NCI-H1092 treated with DMSO at 0.1 percent for 48 hours (cell line): ENCODE results near the gene PLEKHH2.
"Not testable (repeated sequence)": the region's sequence is repeated elsewhere in the genome, so short reads cannot be mapped to it uniquely, and the experiment has no call there.

Experiments used
- DNase-seq: peaks from one replicate; lab custom pipeline; 2025; lab: John Stamatoyannopoulos, UW

The PLEKHH2 gene

DNA sequence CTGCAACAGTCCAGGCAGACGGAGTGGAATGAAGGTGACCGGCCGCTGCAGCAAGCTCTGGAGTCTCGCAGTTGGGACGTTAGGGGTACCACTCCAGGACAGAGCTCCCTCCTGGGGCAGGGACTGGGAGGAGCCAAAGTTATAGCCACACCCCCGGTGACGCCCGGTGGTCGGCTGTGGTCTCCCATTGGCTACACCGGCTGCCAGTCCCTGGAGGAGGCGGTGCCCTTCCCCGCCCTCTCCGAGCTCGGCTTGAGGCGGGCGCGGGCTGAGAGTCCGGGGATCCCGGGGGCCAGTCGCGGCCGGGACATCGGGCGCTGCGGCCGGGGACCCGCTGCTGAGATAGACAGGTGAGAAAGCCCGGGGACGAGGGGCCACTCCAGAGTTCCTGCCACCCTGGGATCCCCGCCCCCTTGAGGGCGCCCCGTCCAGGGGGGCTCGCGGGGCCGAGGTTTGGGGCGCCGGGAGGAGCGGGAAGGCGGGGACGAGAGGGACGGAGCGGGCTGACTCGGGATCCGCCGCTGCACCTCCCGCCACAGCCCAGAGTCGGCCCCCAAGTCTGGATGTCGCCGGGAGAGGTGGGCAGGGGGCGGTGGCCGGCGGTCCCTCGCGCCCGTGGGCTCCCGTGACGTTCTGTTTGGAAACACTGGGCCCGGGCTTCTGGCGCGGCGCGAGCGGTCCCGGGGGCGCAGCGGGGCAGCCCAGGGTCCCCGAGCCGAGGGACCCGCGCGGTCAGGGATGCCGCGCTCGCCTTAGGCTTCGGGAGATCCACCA, at the start of gene PLEKHH2:
Gene PLEKHH2 (plus strand): TSS at position 231 of the 774 bp plus-strand sequence. CDS start 7,414 bp downstream, outside the sequence.
- peak; percentile 50 for DNase-seq

DNA sequence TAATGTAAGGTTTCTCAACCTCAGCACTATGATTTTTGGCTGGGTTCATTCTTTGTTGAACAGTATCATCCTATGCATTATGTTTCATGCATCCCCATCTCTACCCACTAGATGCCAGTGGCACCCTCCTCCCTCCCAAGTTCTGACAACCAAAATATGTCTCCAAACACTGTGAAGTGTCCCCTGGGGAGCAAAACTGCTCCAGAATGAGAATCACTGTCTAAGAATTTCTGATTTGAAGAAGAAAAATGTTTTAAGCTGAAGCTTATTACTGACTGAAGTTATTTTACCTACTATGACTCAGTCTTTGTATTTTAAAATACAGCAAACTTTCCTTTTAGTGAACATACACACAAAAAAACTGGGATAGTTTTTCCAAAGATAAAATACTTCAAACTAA, 44.6 kb upstream of the PLEKHH2 start:
- DNase-seq: no peak

DNA sequence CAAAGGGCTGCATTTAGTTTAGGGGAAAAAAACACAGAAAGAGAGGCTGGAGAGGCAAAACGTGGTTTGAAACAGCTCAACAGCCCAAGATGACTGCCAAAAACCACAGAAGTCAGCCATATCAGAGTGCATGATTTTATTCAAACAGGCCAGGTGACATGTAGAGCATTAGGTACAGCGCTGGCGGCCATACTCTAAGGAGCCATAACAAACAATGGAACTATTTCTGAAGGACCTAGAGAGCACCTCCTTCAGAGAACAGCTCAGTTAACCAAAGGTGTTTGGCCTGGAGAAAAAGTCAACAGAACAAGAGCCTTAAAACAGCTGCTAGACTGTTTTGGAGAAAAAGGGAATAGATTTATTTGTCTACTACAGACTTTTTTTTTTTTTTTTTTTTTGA, 43.8 kb upstream of the PLEKHH2 start:
- no peak for DNase-seq

DNA sequence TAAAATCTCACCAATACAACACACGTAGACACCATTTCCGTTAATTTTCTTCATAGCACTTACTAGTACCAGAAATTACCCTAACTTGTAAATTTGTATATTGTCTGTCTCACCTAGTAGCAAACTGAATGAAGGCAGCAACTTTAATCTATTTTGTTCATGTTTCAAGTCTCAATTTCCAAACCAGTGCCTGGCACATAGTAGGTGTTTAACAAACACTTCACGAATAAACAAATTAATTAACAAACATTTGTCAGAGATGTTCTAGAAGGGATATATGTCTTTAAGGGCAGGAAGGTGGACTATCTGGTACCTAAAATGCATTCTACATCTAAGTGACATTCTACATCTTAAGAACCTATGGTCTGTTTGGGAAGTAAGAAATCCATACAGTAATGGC, 42.2 kb upstream of the PLEKHH2 start:
- no peak for DNase-seq

DNA sequence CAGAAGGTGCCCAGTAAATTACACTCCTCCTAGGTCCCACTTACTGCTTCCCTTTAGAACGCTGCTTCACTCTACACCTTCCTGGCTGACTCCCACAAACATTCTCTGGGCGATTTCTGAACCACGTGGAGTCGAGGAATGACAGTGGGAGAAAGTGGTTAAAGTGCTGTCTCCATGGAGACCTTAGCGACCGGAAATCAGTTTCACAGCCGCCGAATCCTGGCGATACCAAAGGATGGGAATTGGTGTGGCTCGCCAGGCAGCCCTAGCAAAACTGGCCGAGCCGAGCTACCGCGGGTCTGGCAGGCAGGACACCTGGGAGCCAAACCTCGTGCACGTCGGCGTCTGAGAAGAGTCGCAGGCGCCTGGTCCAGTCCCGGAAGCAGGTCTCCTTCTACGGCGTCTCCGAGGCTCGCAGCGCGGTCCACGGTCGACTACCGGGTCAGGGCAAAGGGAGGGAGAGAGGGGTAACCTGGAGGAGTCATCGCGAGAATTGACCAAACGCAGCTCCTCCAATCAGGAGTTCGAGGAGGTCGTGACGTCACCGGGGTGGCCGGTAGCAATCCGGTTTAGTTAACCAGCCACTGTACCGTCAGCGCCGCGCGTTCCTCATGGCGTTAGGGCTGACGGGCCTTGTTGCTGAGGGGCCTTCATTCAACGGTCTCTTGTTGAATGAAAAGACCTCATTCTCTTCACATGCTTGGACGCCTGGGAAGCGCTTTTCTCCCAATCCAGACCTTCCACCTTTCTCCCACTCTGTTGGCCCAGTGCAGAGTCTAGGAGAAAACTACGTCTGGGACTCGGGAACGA, 41.3 kb upstream of the PLEKHH2 start, which contains the start of gene THADA:
Gene THADA (minus strand): TSS at position 436 of the 810 bp plus-strand sequence. CDS start 3,646 bp downstream, outside the sequence.
- DNase-seq: peak; percentile 96

DNA sequence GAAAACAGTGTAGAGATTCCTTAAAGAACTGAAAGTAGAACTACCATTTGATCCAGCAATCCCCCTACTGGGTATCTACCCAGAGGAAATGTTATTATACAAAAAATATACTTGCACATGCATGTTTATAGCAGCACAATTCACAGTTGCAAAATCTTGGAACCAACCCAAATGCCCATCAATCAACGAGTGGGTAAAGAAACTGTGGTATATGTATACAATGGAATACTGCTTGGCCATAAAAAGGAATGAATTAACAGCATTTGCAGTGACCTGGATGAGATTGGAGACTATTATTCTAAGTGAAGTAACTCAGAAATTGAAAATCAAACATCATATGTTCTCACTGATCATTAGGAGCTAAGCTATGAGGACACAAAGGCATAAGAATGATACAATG, 36.5 kb upstream of the PLEKHH2 start:
- DNase-seq: not testable (repeated sequence)

DNA sequence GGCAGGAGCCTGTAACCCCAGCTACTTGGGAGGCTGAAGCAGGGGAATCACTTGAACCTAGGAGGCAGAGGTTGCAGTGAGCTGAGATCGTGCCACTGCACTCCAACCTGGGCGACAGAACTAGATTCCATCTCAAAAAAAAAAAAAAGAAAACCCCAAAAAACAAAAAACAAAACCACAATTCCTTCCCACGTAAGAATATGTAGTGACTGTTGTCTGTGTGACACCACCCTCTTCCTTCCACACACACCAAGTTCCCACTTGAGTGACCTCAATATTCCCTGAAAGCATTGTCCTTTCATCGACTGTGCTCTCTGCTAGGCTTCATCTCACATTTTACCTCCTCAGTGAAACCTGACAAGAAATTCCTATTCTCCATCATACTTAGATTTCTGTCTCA, 32.4 kb upstream of the PLEKHH2 start:
- no peak for DNase-seq

DNA sequence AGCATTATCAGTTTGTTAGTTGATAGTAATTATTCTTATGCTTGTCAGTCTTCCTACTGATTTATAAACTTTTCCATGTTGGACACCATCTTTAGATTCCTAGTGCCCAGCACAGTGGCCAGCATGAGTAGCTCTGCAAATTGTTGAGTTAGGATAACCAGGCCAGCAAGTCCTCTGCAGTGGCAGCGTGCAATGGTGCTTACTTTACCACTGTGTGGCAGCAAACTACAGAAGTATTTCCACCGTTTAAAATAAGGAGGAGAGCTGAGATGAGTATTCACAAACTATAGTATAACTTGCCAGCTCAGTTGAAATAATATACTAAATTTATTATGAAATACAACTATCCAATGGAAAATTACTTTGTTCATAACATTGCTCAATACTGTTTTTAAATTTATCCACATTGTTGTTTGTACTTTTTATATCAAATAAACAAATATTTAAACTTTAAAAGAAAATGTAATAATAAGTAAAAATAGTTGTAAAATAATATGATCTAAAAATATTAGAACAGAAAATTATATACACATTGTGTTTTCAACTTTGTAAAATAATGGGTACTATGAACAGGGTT, 31.9 kb upstream of the PLEKHH2 start:
- DNase-seq: peak; percentile 50

DNA sequence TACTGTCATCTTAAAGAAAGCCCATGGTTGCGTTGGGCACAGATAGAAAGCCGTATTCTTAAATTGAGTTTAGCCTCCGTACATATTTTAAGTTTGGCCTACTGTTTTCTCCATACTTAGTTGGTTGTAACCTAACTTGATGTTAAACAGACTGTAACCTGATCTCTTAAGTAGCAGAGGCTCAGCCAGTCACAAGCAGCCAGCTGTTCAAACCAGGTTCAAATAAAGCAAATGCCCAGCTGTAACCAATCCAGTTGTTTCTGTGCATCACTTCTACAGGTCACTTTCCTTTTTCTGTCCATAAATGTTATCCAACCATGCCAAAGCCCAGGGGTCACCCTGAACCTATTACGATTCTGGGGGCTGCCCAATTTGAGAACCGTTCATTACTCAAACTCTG, 31.2 kb upstream of the PLEKHH2 start:
- DNase-seq: peak; percentile 6

DNA sequence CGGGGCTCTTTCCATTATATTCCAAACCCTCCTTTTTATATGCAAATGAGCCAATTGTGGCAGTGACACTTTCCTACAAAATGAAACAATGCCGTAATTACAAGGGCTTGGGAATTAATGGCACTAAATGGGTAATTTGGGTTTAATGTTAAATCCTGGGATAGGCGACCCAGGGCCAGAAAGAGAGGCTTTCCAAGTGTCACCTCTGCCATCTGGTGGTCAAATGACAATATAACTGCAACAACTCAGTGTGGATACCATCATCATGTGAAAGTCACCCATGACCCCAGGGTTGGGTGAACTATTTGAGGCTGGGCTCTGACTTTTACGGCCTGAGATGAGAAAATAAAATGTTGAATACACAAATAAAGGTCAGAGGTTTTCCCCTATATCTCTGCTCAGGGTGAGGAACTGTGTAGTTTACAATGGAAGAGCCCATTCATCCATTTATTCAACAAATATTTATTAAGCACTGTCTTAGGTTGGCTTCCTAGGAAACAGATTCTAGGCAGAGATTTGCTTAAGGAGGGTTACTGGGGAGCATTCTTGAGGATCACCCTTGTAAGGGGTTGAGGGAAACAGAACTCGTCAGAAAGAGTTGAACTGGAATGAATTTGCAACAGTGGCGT, 27.7 kb upstream of the PLEKHH2 start:
- peak; percentile 27 for DNase-seq

DNA sequence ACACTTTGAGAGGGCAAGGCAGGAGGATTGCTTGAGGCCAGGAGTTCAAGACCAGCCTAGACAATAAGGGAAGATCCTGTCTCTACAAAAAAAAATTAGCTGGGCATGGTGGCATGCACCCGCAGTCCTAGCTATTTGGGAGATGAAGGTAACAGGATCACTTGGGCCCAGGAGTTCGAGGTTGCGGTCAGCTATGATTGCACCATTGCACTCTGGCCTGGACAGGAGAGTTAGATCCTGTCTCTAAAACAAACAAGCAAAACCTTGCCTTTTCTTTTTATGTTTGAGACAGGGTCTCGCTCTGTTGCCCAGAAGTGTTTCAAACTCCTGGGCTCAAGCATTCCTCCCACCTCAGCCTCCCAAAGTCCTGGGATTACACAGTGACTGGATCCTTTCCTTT, 26.7 kb upstream of the PLEKHH2 start:
- no peak for DNase-seq

DNA sequence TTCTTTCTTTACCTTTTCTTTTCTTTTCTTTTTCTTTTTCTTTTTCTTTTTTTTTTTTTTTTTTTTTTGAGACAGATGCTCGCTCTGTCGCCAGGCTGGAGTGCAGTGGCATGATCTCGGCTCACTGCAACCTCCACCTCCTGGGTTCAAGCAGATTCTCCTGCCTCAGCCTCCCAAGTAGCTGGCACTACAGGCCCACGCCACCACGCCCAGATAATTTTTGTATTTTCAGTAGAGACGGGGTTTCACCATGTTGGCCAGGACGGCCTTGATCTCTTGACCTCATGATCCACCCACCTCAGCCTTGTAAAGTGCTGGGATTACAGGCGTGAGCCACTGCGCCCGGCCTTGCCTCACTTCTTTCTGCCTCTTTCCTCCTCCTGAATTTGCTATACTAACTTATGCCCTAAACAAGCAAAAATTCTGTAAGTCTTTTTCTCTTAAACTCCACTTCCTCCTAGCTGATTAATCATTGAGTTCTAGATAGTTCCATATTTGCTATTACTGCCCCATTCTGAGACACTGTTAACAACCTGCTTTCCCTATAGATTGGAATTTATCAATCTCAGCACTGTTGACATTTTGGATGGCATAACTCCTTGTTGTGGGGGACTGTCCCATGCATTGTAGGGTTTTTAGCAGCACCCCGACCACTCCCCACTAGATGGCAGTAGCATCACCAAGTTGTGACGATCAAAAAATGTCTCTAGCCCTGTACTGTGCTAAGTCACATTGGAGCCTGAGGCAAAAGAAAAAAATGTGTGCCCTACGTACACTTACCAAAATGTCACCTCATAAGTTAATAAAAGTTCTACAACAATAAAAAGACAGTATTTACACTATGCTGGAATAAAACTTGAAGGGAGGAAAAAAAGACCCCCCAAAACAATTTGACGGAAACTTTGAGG, 24.8 kb upstream of the PLEKHH2 start:
- peak; percentile 52 for DNase-seq

DNA sequence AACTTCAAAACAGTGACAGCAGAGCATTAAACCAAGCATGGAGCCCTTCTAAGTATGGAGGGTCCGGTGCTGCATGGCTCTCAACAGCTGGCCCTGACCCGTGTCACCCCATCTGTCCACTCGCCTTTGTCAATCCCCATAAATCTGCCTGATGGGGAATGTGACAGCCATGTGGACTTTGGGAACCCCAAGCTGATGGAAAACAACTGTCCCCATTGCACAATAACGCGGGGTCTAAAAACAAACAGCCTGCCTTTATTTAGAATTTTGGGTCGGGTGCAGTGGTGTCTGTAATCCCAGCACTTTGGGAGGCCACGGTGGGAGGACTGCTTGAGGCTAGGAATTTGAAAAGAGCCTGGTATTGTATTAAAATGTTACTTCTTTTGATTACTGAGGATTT, 24.1 kb upstream of the PLEKHH2 start:
- DNase-seq: no peak

DNA sequence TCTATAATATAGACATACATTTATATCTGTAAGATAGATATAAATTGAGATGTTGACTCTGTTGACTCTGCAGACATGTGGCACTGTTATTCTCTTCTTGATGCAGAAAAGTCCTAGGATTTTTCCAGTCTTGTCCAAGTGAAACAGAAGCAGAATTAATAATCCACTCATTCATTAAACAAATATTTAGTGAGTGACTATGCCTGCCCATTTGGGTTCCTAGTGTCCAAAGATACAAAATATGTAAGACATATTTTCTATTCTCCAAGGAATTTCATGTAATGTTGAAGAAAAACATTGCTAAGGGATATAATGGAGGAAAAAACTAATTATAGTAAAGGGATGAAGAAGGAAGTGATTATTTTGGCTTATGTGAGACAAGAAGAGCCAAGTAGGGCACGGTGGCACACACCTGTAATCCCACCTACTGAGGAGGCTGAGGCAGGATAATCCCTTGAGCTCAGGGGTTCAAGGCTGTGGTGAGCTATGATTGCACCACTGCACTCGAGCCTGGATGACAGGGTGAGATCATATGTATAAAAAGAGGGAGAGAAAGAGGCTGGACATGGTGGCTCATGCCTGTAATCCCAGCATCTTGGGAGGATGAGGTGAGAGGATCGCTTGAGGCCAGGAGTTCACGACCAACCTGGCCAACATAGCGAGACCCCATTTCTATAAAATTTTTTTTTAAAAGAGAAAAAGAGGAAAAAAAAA, 19.9 kb upstream of the PLEKHH2 start:
- no peak for DNase-seq

DNA sequence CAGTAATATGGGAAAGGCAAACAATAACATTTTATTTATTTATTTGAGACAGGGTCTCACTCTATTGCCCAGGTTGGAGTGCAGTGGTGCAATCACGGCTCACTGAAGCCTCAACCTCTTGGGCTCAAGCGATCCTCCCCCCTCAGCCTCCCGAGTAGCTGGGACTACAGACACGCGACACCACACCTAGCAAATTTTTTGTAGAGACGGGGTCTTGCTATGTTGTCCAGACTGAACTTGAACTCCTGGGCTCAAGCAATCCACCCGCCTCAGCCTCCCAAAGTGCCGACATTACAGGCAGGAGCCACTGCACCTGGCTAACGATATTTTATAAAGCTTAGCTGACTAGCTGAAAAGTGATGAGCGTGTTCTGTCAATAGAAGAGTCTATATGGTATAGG, 17.5 kb upstream of the PLEKHH2 start:
- DNase-seq: no peak

DNA sequence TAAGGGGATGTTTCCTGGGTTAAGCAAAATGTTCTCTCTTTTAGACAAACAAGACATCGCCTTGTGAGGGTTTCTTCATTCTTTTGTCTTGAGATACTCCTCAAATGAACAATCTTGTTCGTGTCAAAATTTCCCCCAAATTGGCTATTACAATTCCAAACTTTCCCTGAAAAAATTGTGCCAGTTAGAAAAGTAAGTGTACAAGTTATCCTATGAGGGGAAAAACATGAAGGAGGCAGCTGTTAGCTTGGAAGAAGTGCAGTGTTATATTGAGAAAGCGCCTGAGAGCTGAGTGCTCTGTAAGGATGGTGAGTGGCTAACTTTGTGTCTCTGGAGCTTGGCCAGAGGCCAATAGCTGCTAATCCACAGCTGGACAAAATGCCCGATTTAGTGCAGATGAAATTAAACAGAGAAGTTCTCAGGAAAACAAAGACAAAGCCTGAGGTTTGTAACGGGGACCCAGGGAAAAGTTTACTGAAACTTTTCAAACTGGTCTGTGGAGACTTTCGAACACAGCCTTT, 14.1 kb upstream of the PLEKHH2 start:
- DNase-seq: no peak

DNA sequence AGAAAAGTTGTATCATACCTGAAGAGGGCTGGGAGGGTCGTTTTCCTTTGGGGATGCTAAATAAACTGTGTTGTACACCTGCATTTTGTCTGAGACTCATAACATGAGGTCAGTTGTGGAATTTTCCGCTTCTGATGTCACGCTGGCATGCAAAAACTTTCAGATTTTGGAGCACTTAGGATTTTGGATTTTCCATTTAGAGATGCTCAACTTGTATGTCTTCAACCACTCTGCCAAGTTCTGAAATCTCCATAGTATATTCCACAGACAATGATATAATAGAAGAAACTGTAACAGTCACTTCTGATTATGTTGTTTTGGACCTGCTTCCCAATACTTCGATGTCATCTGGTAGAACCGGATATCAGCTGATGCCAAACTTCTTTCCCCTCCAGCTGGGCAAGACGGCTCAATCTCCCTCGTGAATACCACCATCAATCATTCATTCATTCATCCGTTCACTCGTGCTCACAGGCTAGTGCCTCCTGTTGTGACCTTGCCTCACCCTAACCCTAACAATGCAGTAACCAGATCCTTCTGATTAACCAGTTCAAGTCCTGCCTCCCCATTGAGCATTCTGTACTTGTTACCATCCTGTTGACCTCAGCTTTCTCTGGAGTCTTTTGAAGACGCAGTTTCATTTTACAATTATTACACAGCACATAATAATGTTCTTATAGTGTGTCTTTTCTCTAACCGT, 5.3 kb upstream of the PLEKHH2 start:
- DNase-seq: no peak

DNA sequence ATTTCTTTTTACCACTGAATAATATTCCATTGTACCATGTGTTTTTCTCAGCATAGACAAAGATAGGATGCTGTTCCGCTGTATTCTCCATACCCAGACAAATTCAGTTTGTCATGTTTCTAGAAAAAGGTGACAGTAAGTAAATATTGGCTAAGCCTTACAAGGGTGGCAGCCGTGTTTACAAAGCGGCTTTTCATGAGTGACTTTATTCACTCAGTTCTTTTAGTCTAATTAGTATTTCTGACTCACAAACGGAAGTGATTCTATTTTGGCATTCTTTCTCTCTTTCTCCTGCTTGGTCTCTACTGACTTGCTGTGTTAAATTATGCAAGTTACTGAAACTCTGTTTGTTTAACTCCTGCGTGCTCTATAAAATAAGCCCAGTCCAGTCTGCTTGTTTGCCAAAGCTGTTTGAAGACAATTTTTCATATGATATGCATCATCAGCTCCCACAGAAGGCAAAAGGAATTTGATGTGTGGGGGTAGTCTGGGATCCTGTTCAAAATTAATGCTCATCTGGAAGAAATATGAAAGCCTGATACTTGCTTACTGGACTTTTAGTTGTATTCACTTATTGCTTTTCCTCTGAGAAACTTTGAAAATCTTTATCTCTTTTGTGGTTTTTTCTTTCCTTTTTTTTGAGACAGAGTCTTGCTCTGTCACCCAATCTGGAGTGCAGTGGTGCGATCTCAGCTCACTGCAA, 2.3 kb upstream of the PLEKHH2 start:
- peak; percentile 88 for DNase-seq

DNA sequence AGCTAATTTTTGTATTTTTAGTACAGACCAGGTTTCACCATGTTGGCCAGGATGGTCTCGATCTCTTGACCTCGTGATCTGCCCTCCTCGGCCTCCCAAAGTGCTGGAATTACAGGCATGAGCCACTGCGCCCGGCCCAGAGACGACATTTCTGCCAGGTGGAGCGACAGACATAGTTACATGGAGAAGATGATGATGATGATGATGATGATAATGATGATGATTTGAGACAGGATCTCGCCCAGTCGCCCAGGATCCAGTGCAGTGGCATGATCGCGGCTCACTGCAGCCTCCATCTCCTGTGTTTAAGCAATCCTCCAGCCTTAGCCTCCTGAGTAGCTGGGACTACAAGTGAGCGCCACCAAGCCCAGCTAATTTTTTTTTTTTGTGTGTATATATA, 907 bp upstream of the PLEKHH2 start:
- not testable (repeated sequence) for DNase-seq
